ENCODE data around the gene GRK1.
A peak's percentile ranks its signal among the peaks of the same experiment; 100 is the strongest.
"Not testable (repeated sequence)": the region's sequence is repeated elsewhere in the genome, so short reads cannot be mapped to it uniquely, and the experiment has no call there.

GRCh38 chr13:113621498-113621897, 45.5 kb upstream of the GRK1 start:
- TF ChIP-seq CTCF (IDR thresholded peaks at IDR 0.05; ENCODE audit: low read depth, low read length) = peak; percentile 34
- TF ChIP-seq MYC (IDR thresholded peaks at IDR 0.05; ENCODE audit: low read depth, low read length); POLR2A (IDR thresholded peaks at IDR 0.05; ENCODE audit: extremely low read depth, insufficient read length): not testable (repeated sequence)

Measured in NB4 (cell line).